Body of pancreas (tissue), 4 donors: Measurements from ENCODE around the gene PPFIA2.

ENCODE experiments used
- POLR2A ChIP-seq, 3 donors: fragments of 450-650 bp; IDR thresholded peaks; one replicate each; pipeline ENCODE4 v1.6.1; 2016; ENCODE audit warnings: antibody characterized with exemption in 3 of 3, mild to moderate bottlenecking in 2 of 3
- TF ChIP-seq, protein P1 (sequence below), 7 experiments: fragments of 450-650 bp in 4 of 7; fragments of 200-600 bp in 3 of 7; sonication (generic) in 3 of 7; IDR thresholded peaks; one replicate each; pipeline ENCODE4 v1.5.1; 2016 to 2019; ENCODE audit warnings: antibody characterized with exemption in 7 of 7

DNA sequence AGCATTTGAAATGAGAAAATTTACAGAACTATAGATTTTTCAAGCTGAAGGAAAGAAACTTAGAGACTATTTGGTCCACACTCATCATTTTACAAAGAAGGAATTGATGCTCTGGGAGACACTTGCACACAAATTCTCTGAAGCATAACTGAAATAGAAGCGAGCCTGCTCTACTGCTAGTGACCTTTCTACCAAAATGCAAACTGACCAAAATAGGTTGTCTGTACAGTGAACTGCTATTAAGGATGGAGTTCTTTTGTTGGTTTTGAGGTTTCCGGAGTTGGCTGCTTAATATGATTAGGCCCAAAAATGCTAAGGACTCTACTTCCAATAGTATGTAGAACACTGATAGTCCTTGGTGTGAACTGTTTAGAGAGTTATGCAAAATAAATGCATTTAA lies 194.9 kb downstream of the PPFIA2 start:
- TF ChIP-seq, protein P1, sequence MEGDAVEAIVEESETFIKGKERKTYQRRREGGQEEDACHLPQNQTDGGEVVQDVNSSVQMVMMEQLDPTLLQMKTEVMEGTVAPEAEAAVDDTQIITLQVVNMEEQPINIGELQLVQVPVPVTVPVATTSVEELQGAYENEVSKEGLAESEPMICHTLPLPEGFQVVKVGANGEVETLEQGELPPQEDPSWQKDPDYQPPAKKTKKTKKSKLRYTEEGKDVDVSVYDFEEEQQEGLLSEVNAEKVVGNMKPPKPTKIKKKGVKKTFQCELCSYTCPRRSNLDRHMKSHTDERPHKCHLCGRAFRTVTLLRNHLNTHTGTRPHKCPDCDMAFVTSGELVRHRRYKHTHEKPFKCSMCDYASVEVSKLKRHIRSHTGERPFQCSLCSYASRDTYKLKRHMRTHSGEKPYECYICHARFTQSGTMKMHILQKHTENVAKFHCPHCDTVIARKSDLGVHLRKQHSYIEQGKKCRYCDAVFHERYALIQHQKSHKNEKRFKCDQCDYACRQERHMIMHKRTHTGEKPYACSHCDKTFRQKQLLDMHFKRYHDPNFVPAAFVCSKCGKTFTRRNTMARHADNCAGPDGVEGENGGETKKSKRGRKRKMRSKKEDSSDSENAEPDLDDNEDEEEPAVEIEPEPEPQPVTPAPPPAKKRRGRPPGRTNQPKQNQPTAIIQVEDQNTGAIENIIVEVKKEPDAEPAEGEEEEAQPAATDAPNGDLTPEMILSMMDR (IDR thresholded peaks at IDR 0.05), result no peak
- TF ChIP-seq POLR2A (IDR thresholded peaks at IDR 0.05), result no peak
